HK-2 (cell line): ENCODE results near the gene PODNL1.
A peak's percentile ranks its signal among the peaks of the same experiment; 100 is the strongest.

Experiments used
- DNase-seq: peaks from one replicate; pipeline ENCODE4 v3.0.0-alpha.2; 2018; ENCODE audit not compliant: unreplicated experiment

The PODNL1 gene

DNA sequence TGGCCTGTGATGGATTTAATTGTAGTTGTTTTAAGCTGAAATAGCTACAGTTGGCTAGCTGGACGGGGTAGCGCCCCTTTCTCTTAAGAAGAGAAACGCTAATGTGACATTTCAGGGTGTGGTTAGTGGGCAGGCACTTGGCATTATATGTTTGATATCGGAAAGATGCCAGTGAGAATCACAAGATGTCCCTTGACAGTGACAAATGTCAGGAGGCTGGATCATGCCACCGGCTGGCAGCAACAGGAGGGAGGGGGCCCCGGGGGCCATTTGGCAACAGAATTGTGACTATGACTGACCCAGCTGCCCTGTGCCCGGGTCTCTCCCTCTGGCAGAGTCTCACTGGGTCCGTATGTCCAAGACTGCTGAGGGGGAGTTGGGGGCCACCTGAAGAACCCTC lies 18.8 kb upstream of the PODNL1 start:
- no peak for DNase-seq

- no peak for DNase-seq
Observed at GRCh38 chr19:13956365-13956744, 18.1 kb upstream of the PODNL1 start.

GRCh38 chr19:13955662-13956364 lies 17.6 kb upstream of the PODNL1 start:
- no peak for DNase-seq

GRCh38 chr19:13954185-13954584 lies 16.0 kb upstream of the PODNL1 start:
- no peak for DNase-seq

DNA sequence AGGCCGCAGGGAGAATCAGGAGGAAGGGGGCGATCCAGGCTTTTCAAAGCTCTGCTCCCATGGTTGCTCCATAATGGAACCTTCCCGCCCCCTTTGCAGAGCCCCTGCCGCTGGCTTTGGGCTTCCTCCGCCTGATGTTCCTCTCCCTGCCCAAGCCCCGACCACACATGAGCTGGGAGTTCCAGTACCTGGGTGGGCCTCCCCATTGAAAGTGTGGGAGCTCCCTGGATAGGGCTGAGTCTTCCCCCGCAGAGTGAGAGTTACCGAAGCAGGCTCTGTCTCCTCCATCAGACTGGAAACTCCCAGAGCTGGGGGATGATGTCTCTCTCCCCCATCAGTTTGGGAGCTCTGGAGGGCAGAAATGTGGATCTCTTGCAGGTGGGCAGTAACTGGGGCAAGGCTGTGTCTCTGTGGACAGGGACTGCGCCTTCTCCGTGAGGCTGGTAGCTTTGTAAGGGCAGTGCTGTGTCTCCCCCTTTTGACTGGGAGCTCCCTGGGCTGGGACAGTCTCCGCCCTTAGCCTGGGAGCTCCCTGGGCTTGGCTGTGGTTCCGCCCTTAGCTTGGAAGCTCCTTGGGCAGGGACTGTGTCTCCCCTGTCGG lies 14.8 kb upstream of the PODNL1 start:
- peak; percentile 54 for DNase-seq

GRCh38 chr19:13952154-13952930 lies 14.1 kb upstream of the PODNL1 start, which contains the start of gene DCAF15:
TSS of gene DCAF15 (plus strand) at chr19:13952509. CDS start at chr19:13952513, 4 bp downstream.
- DNase-seq, result peak; percentile 99

DNA sequence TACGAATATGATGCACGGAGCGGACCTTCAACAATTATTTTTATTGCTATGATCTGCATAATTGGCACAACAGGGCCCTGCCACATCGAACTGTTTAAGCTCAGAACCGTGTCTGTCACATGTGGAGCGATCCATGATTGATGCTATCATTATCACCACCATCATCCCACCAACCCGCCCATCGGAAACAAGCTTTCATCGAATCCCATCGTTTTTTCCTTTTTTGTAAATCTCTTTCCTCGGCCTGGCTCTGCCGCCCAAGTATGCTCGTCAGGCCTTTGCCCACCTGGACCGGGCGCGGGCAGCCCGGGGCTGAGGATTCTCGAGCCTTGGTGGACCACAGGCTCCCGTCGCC lies 13.6 kb upstream of the PODNL1 start:
- no peak for DNase-seq

GRCh38 chr19:13951043-13951442 lies 12.8 kb upstream of the PODNL1 start:
- no peak for DNase-seq

- DNase-seq, result no peak
Observed at GRCh38 chr19:13946414-13946813, 8.2 kb upstream of the PODNL1 start.

GRCh38 chr19:13942023-13942684 lies 3.9 kb upstream of the PODNL1 start:
- no peak for DNase-seq

GRCh38 chr19:13937479-13938300 lies 527 bp downstream of the PODNL1 start:
- no peak for DNase-seq

DNA sequence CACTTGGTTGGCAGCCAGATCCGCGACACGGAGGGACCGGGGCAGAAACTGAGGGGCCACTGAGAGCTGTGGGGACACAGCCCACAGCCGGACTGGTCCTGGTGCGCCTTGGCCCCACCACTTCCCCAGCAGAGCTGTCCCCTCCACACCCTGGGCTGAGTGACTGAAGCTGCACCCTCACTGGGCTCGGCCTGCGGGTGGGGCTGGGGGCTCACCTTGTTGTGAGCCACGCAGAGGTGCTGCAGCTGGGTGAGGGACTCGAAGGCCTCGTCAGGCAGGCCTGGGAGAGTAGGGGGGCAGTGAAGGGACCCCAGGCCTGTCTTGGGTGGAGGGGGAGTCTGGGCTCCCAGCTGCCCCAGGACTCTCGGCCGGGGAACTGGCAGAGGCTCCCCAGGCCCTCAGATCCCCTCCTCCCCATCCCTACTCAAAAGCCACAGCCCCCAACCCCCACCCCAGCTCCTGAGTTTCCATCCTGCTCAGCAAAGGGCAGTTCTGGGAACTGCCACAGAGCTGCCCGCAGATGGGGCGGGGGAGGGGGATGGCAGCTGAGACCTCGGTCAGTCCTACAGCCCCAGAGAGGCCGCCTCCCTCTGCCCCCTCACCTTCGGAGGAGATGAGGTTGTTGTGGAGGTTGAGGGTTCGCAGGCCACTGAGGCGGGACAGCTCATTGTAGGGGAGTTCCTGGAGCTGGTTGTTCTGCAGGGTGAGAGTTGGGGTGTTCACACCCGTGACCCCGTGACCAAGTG lies 2.3 kb downstream of the PODNL1 start:
- DNase-seq, result no peak

- DNase-seq, result no peak
Observed at GRCh38 chr19:13934785-13935109, 3.5 kb downstream of the PODNL1 start.

- no peak for DNase-seq
Observed at GRCh38 chr19:13932911-13933393, 5.3 kb downstream of the PODNL1 start.

GRCh38 chr19:13932149-13932637 lies 6.0 kb downstream of the PODNL1 start:
- DNase-seq, result no peak

GRCh38 chr19:13931391-13932148 lies 6.6 kb downstream of the PODNL1 start:
- DNase-seq, result no peak

DNA sequence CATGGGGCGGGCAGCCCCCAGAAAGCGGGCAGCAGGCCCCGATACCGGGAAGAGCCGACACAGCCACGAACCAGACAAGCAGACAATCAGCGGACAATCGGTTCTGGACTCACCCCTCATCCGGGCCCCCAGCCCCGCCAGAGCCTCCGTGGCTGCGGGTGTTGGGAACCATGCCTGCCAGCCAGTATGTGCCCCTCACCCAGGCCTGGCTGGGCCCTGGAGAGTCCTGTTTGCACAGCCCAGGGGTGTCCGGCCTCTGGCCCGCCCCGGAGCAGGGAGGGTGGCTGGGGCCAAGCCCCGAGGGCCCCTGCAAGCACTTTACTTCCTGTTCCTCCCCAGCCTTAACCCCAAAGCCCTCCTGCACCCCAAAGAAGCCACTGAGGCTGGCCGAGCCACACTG lies 7.8 kb downstream of the PODNL1 start:
- no peak for DNase-seq

- no peak for DNase-seq
Observed at GRCh38 chr19:13929956-13930355, 8.3 kb downstream of the PODNL1 start.

GRCh38 chr19:13929340-13929739 lies 8.9 kb downstream of the PODNL1 start:
- DNase-seq, result no peak

DNA sequence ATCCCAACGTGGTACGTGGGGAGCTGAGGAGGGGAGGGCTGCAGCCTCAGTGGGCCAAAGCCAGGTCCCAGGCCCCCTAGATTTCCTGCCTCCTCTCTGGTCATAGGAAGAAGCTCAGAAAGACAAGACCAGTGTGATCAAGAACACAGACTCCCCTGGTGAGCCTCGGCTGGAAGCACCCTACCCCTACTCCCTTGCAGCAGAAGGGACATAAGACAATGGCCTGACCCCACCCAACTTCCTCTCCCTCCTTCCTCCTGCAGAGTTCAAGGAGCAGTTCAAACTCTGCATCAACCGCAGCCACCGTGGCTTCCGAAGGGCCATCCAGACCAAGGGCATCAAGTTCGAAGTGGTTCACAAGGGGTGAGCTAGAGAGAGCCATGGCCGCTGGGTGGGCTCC lies 11.5 kb downstream of the PODNL1 start:
- DNase-seq, result no peak
